HG02588 (cell line): ENCODE results near the gene NDST1.
A peak's percentile ranks its signal among the peaks of the same experiment; 100 is the strongest.

ENCODE experiments used
- ATAC-seq: cut with Tn5 transposase; IDR thresholded peaks from one replicate; pipeline ENCODE4 v1.9.1; 2021; ENCODE audit warnings: mild to moderate bottlenecking, moderate library complexity; ENCODE audit not compliant: unreplicated experiment

NDST1 gene

GRCh38 chr5:150583541-150584225, 75.8 kb downstream of the NDST1 start:
- no peak for ATAC-seq

- ATAC-seq = no peak
Measured at GRCh38 chr5:150584556-150585335, 76.8 kb downstream of the NDST1 start.

- no peak for ATAC-seq
Measured at GRCh38 chr5:150585781-150586341, 77.9 kb downstream of the NDST1 start.

- ATAC-seq = no peak
Measured at GRCh38 chr5:150587016-150587415, 79.1 kb downstream of the NDST1 start.

- ATAC-seq = no peak
Measured at GRCh38 chr5:150587856-150588595, 80.1 kb downstream of the NDST1 start.

GRCh38 chr5:150588596-150588890, 80.6 kb downstream of the NDST1 start:
- ATAC-seq = no peak

- peak; percentile 72 for ATAC-seq
Measured at GRCh38 chr5:150589862-150590601, 82.1 kb downstream of the NDST1 start.

GRCh38 chr5:150590979-150591695, 83.2 kb downstream of the NDST1 start:
- no peak for ATAC-seq

- ATAC-seq = no peak
Measured at GRCh38 chr5:150593593-150593992, 85.7 kb downstream of the NDST1 start.

- ATAC-seq = no peak
Measured at GRCh38 chr5:150593996-150594395, 86.1 kb downstream of the NDST1 start.

- no peak for ATAC-seq
Measured at GRCh38 chr5:150595466-150596031, 87.6 kb downstream of the NDST1 start.

GRCh38 chr5:150596313-150596712, 88.4 kb downstream of the NDST1 start:
- ATAC-seq = no peak

- ATAC-seq = no peak
Measured at GRCh38 chr5:150596826-150597225, 88.9 kb downstream of the NDST1 start.

GRCh38 chr5:150598006-150598405, 90.1 kb downstream of the NDST1 start:
- ATAC-seq = no peak

- ATAC-seq = no peak
Measured at GRCh38 chr5:150598821-150599273, 90.9 kb downstream of the NDST1 start.

GRCh38 chr5:150599281-150599680, 91.3 kb downstream of the NDST1 start:
- ATAC-seq = no peak

- no peak for ATAC-seq
Measured at GRCh38 chr5:150599917-150600511, 92.1 kb downstream of the NDST1 start.

GRCh38 chr5:150600616-150601490, 92.9 kb downstream of the NDST1 start:
- ATAC-seq = no peak
